HepG2 (cell line): ENCODE data around the gene ZNF821. TPM values are rescaled to one million over a fixed set of nuclear protein-coding genes. Genes with fewer than 3 reads are reported as not detected.

Source experiments
- DBP ChIP-seq: sonication (generic); formaldehyde crosslinking; IDR thresholded peaks from 2 replicates; pipeline ENCODE4 v1.4.0; 2020; ENCODE audit warnings: missing genetic modification reagents; ENCODE audit errors: not compliant biosample characterization
- ERF ChIP-seq: IDR thresholded peaks from 2 replicates; pipeline ENCODE4 v1.6.1; 2018; ENCODE audit warnings: missing biosample characterization, missing genetic modification reagents
- GATAD2A ChIP-seq: IDR thresholded peaks from 2 replicates; pipeline ENCODE4 v1.6.1; 2016
- KDM1A ChIP-seq: IDR thresholded peaks from 2 replicates; pipeline ENCODE4 v1.6.1; 2016; ENCODE audit warnings: missing compliant biosample characterization
- NFE2L1 ChIP-seq: sonication (generic); formaldehyde crosslinking; IDR thresholded peaks from 2 replicates; pipeline ENCODE4 v1.4.0; 2020; ENCODE audit warnings: missing genetic modification reagents, mild to moderate bottlenecking, borderline replicate concordance
- NFYB ChIP-seq: sonication (generic); formaldehyde crosslinking; IDR thresholded peaks from 2 replicates; pipeline ENCODE4 v1.4.0; 2020; ENCODE audit warnings: missing genetic modification reagents
- NPAS2 ChIP-seq: sonication (generic); formaldehyde crosslinking; IDR thresholded peaks from 2 replicates; pipeline ENCODE4 v1.8.0; 2022; ENCODE audit warnings: mild to moderate bottlenecking, missing genetic modification reagents, borderline replicate concordance
- NR2F6 ChIP-seq, 2 experiments: IDR thresholded peaks; 2 replicates each; pipeline ENCODE4 v1.6.1; 2016; ENCODE audit warnings: antibody characterized with exemption in 1 of 2, mild to moderate bottlenecking in 1 of 2
- ZC3H13 ChIP-seq: sonication (generic); formaldehyde crosslinking; IDR thresholded peaks from 2 replicates; pipeline ENCODE4 v1.8.1; 2023; ENCODE audit warnings: mild to moderate bottlenecking, missing genetic modification reagents, moderate library complexity
- ZNF235 ChIP-seq: sonication (generic); formaldehyde crosslinking; IDR thresholded peaks from 2 replicates; pipeline ENCODE4 v1.8.1; 2023; ENCODE audit warnings: mild to moderate bottlenecking, missing genetic modification reagents, borderline replicate concordance
- ZNF674 ChIP-seq: sonication (generic); formaldehyde crosslinking; IDR thresholded peaks from 2 replicates; pipeline ENCODE4 v1.5.0; 2020; ENCODE audit warnings: low read depth, mild to moderate bottlenecking, missing genetic modification reagents
- polyA plus RNA-seq, 8 experiments: library from polyadenylated mRNA; depleted of rRNA in 3 of 8; stranded (reverse) in 7 of 8; unstranded in 1 of 8; fragments of >200 nt; fragmentation: Illumina TruSeq in 4 of 8; extraction: Trizol in 4 of 8; gene quantifications; 2 replicates each; pipeline versions ENCODE4 v1.2.1 to v1.2.3, GENCODE V29; 2011 to 2016; ENCODE audit warnings: low read depth in 4 of 8, missing spikeins in 1 of 8, mixed read lengths in 1 of 8; ENCODE audit not compliant: insufficient read depth in 1 of 8
- total RNA-seq, 5 experiments: library from RNA; depleted of rRNA; stranded (reverse); fragments of >200 nt; fragmentation: Illumina TruSeq; extraction: Trizol; gene quantifications; 2 replicates each; pipeline ENCODE4 v1.2.3, GENCODE V29; 2016; ENCODE audit warnings: low read depth in 1 of 5
- TF ChIP-seq, protein P1 (sequence below), 2 experiments: fragments of 450-650 bp in 1 of 2; sonication (generic) in 1 of 2; formaldehyde crosslinking; IDR thresholded peaks; 2 replicates each; pipeline versions ENCODE4 v1.5.0 to v1.8.0; 2020 to 2022; ENCODE audit warnings: mild to moderate bottlenecking in 1 of 2, missing genetic modification reagents in 1 of 2
- TF ChIP-seq, protein P2 (sequence below): sonication (generic); formaldehyde crosslinking; IDR thresholded peaks from 2 replicates; pipeline ENCODE4 v1.5.1; 2020; ENCODE audit warnings: mild to moderate bottlenecking, missing genetic modification reagents, moderate library complexity
- TF ChIP-seq, protein P3 (sequence below): sonication (generic); formaldehyde crosslinking; IDR thresholded peaks from 2 replicates; pipeline ENCODE4 v1.4.0; 2020; ENCODE audit warnings: missing genetic modification reagents, borderline replicate concordance
- TF ChIP-seq, protein P4 (sequence below): sonication (generic); formaldehyde crosslinking; IDR thresholded peaks from 2 replicates; pipeline ENCODE4 v1.5.1; 2020; ENCODE audit warnings: missing genetic modification reagents, mild to moderate bottlenecking, borderline replicate concordance
- TF ChIP-seq, protein P5 (sequence below): sonication (generic); formaldehyde crosslinking; IDR thresholded peaks from 2 replicates; pipeline ENCODE4 v1.5.0; 2020; ENCODE audit warnings: mild to moderate bottlenecking, missing genetic modification reagents, moderate library complexity

Gene ZNF821
- total and polyA plus RNA-seq, 2 of the 13 experiments (the other 11 are each of a cell fraction or from before 2014, with no cell fraction given), result 7.0 to 9.1 TPM

DNA sequence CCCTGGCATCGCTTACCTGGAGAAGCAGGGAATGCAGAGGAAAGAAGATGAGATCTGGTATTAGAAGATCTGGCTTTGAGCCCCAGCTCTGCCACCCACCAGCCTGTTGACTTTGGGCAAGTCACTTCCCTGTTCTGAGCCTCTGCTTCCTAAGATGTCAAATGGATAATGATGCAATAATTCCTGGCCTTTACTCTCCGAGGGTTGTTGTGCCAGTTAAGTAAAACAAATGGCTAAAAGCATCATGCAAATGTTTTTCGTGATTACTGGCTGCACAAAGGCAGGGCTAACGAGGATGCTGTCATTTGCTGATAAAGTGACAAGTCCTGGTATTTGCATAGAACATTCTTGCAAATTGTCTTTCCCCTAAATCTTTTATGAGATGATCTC is 1.3 kb upstream of the ZNF821 start (continued):
- TF ChIP-seq, protein P1, sequence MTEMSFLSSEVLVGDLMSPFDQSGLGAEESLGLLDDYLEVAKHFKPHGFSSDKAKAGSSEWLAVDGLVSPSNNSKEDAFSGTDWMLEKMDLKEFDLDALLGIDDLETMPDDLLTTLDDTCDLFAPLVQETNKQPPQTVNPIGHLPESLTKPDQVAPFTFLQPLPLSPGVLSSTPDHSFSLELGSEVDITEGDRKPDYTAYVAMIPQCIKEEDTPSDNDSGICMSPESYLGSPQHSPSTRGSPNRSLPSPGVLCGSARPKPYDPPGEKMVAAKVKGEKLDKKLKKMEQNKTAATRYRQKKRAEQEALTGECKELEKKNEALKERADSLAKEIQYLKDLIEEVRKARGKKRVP (CRISPR knock-in tag; IDR thresholded peaks at IDR 0.05), result peak; percentile 75 to 97; a peak in 3 of 4 replicates
- peak; percentile 65 for TF ChIP-seq GATAD2A (CRISPR knock-in tag)
- TF ChIP-seq ZNF674 (CRISPR knock-in tag), result no peak
- no peak for TF ChIP-seq ZNF235
- no peak for TF ChIP-seq ERF (CRISPR knock-in tag)
- TF ChIP-seq, protein P2, sequence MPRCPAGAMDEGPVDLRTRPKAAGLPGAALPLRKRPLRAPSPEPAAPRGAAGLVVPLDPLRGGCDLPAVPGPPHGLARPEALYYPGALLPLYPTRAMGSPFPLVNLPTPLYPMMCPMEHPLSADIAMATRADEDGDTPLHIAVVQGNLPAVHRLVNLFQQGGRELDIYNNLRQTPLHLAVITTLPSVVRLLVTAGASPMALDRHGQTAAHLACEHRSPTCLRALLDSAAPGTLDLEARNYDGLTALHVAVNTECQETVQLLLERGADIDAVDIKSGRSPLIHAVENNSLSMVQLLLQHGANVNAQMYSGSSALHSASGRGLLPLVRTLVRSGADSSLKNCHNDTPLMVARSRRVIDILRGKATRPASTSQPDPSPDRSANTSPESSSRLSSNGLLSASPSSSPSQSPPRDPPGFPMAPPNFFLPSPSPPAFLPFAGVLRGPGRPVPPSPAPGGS, result no peak
- TF ChIP-seq DBP (CRISPR knock-in tag), result no peak
- TF ChIP-seq NFE2L1, result no peak
- TF ChIP-seq ZC3H13 (CRISPR knock-in tag), result no peak
- peak; percentile 5; the same call in 1 of the 2 replicates for TF ChIP-seq KDM1A (CRISPR knock-in tag)
- no peak for TF ChIP-seq NR2F6 (IDR thresholded peaks at IDR 0.05)
- TF ChIP-seq NR2F6 (CRISPR knock-in tag; IDR thresholded peaks at IDR 0.05), result no peak
- TF ChIP-seq, protein P3, sequence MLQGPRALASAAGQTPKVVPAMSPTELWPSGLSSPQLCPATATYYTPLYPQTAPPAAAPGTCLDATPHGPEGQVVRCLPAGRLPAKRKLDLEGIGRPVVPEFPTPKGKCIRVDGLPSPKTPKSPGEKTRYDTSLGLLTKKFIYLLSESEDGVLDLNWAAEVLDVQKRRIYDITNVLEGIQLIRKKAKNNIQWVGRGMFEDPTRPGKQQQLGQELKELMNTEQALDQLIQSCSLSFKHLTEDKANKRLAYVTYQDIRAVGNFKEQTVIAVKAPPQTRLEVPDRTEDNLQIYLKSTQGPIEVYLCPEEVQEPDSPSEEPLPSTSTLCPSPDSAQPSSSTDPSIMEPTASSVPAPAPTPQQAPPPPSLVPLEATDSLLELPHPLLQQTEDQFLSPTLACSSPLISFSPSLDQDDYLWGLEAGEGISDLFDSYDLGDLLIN (CRISPR knock-in tag), result no peak
- TF ChIP-seq, protein P4, sequence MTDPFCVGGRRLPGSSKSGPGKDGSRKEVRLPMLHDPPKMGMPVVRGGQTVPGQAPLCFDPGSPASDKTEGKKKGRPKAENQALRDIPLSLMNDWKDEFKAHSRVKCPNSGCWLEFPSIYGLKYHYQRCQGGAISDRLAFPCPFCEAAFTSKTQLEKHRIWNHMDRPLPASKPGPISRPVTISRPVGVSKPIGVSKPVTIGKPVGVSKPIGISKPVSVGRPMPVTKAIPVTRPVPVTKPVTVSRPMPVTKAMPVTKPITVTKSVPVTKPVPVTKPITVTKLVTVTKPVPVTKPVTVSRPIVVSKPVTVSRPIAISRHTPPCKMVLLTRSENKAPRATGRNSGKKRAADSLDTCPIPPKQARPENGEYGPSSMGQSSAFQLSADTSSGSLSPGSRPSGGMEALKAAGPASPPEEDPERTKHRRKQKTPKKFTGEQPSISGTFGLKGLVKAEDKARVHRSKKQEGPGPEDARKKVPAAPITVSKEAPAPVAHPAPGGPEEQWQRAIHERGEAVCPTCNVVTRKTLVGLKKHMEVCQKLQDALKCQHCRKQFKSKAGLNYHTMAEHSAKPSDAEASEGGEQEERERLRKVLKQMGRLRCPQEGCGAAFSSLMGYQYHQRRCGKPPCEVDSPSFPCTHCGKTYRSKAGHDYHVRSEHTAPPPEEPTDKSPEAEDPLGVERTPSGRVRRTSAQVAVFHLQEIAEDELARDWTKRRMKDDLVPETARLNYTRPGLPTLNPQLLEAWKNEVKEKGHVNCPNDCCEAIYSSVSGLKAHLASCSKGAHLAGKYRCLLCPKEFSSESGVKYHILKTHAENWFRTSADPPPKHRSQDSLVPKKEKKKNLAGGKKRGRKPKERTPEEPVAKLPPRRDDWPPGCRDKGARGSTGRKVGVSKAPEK (CRISPR knock-in tag), result no peak
- no peak for TF ChIP-seq NFYB
- no peak for TF ChIP-seq NPAS2 (CRISPR knock-in tag)
- TF ChIP-seq, protein P5, sequence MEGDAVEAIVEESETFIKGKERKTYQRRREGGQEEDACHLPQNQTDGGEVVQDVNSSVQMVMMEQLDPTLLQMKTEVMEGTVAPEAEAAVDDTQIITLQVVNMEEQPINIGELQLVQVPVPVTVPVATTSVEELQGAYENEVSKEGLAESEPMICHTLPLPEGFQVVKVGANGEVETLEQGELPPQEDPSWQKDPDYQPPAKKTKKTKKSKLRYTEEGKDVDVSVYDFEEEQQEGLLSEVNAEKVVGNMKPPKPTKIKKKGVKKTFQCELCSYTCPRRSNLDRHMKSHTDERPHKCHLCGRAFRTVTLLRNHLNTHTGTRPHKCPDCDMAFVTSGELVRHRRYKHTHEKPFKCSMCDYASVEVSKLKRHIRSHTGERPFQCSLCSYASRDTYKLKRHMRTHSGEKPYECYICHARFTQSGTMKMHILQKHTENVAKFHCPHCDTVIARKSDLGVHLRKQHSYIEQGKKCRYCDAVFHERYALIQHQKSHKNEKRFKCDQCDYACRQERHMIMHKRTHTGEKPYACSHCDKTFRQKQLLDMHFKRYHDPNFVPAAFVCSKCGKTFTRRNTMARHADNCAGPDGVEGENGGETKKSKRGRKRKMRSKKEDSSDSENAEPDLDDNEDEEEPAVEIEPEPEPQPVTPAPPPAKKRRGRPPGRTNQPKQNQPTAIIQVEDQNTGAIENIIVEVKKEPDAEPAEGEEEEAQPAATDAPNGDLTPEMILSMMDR (CRISPR knock-in tag), result no peak
